ENCODE data around the gene USP33. TPM values are rescaled to one million over a fixed set of nuclear protein-coding genes. Genes with fewer than 3 reads are reported as not detected.

Gene USP33
- total and polyA plus RNA-seq, 9 of the 15 experiments (the other 6 are each of a cell fraction or from before 2014, with no cell fraction given) = 22.4 to 83.5 (median 44.7) TPM

DNA sequence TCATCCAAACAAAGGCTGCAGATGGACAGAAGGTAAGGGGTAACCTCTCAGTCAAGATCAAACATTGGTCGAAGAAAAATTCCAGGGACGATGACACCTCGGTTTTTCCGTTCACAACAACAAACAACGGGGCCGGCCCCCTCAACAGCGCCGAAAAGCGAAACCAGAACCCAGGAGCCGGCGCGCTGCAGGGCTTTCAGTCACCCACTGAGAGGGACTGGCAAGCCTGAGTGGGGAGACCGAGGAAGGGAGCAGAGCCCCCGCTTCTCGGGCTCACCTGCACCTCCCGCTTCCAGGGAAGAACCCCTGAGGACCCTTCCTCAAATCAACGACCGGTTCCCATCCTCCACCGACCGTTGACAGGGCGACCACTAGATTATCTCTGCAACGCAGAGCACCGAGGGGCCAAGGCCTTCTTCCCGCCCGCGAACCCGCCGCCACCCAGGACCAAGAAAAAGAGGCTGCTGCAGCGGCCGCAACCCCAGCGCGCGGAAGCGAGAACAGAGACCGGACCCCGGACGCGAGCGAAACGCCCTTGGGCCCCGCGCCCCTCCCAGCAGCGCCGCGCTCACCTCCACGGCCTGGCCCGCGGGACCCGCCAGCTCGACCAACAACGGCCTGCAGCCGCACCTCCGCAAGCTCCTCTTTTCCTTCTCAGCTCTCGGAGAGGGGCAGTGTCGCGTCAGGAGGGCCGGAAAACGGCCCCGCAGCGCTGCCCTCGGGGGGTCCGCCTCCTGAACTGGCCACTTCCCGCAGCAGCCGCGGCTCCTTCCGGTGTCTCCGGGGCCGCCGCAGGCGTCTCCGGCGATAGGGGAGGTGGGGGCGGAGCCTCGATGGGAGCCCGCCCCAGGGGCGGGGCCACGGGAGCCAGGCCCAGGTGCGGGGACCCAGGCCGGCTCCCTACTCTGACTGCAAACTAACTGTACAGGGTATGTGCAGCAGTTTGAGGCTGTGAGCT is at the start of gene USP33 (continued):
- TF ChIP-seq NFE2 (IDR thresholded peaks at IDR 0.05; ENCODE audit: low read depth) = peak; percentile 21; the same call in 1 of the 2 replicates
- TF ChIP-seq, protein P1, sequence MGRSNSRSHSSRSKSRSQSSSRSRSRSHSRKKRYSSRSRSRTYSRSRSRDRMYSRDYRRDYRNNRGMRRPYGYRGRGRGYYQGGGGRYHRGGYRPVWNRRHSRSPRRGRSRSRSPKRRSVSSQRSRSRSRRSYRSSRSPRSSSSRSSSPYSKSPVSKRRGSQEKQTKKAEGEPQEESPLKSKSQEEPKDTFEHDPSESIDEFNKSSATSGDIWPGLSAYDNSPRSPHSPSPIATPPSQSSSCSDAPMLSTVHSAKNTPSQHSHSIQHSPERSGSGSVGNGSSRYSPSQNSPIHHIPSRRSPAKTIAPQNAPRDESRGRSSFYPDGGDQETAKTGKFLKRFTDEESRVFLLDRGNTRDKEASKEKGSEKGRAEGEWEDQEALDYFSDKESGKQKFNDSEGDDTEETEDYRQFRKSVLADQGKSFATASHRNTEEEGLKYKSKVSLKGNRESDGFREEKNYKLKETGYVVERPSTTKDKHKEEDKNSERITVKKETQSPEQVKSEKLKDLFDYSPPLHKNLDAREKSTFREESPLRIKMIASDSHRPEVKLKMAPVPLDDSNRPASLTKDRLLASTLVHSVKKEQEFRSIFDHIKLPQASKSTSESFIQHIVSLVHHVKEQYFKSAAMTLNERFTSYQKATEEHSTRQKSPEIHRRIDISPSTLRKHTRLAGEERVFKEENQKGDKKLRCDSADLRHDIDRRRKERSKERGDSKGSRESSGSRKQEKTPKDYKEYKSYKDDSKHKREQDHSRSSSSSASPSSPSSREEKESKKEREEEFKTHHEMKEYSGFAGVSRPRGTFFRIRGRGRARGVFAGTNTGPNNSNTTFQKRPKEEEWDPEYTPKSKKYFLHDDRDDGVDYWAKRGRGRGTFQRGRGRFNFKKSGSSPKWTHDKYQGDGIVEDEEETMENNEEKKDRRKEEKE (IDR thresholded peaks at IDR 0.05; ENCODE audit: borderline replicate concordance in 1 of 2, control insufficient read depth in 1 of 2, low read depth in 2 of 2, low read length in 1 of 2) = no peak; a peak in 1 of 4 replicates
- TF ChIP-seq RUNX1 (IDR thresholded peaks at IDR 0.05; ENCODE audit: low read depth) = no peak
- 0 out of 2 replicates have a peak, but pooled peaks have one; percentile 22 for TF ChIP-seq ZNF282 (CRISPR knock-in tag; IDR thresholded peaks at IDR 0.05)
- no peak for TF ChIP-seq HNRNPK (IDR thresholded peaks at IDR 0.05; ENCODE audit: low read depth, low read length, poor library complexity, severe bottlenecking)
- no peak for TF ChIP-seq EWSR1 (IDR thresholded peaks at IDR 0.05; ENCODE audit: borderline replicate concordance, low read depth, partially characterized antibody)
- 0 out of 2 replicates have a peak, but pooled peaks have one; percentile 46 for TF ChIP-seq RNF2 (IDR thresholded peaks at IDR 0.05)
- TF ChIP-seq, protein P2, sequence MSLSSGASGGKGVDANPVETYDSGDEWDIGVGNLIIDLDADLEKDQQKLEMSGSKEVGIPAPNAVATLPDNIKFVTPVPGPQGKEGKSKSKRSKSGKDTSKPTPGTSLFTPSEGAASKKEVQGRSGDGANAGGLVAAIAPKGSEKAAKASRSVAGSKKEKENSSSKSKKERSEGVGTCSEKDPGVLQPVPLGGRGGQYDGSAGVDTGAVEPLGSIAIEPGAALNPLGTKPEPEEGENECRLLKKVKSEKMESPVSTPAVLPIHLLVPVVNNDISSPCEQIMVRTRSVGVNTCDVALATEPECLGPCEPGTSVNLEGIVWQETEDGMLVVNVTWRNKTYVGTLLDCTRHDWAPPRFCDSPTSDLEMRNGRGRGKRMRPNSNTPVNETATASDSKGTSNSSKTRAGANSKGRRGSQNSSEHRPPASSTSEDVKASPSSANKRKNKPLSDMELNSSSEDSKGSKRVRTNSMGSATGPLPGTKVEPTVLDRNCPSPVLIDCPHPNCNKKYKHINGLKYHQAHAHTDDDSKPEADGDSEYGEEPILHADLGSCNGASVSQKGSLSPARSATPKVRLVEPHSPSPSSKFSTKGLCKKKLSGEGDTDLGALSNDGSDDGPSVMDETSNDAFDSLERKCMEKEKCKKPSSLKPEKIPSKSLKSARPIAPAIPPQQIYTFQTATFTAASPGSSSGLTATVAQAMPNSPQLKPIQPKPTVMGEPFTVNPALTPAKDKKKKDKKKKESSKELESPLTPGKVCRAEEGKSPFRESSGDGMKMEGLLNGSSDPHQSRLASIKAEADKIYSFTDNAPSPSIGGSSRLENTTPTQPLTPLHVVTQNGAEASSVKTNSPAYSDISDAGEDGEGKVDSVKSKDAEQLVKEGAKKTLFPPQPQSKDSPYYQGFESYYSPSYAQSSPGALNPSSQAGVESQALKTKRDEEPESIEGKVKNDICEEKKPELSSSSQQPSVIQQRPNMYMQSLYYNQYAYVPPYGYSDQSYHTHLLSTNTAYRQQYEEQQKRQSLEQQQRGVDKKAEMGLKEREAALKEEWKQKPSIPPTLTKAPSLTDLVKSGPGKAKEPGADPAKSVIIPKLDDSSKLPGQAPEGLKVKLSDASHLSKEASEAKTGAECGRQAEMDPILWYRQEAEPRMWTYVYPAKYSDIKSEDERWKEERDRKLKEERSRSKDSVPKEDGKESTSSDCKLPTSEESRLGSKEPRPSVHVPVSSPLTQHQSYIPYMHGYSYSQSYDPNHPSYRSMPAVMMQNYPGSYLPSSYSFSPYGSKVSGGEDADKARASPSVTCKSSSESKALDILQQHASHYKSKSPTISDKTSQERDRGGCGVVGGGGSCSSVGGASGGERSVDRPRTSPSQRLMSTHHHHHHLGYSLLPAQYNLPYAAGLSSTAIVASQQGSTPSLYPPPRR (CRISPR knock-in tag; IDR thresholded peaks at IDR 0.05; ENCODE audit: borderline replicate concordance) = 0 out of 2 replicates have a peak, but pooled peaks have one; percentile 54
- TF ChIP-seq POLR2AphosphoS5 (IDR thresholded peaks at IDR 0.05; ENCODE audit: control insufficient read depth, insufficient read depth, low read depth, low read length) = peak; percentile 81
- TF ChIP-seq, protein P3, sequence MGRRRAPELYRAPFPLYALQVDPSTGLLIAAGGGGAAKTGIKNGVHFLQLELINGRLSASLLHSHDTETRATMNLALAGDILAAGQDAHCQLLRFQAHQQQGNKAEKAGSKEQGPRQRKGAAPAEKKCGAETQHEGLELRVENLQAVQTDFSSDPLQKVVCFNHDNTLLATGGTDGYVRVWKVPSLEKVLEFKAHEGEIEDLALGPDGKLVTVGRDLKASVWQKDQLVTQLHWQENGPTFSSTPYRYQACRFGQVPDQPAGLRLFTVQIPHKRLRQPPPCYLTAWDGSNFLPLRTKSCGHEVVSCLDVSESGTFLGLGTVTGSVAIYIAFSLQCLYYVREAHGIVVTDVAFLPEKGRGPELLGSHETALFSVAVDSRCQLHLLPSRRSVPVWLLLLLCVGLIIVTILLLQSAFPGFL (CRISPR knock-in tag; IDR thresholded peaks at IDR 0.05) = no peak
- TF ChIP-seq NCOA6 (IDR thresholded peaks at IDR 0.05) = no peak
- TF ChIP-seq RHOXF2B (CRISPR knock-in tag; conservative IDR thresholded peaks at IDR 0.05) = no peak
- TF ChIP-seq, protein P4, sequence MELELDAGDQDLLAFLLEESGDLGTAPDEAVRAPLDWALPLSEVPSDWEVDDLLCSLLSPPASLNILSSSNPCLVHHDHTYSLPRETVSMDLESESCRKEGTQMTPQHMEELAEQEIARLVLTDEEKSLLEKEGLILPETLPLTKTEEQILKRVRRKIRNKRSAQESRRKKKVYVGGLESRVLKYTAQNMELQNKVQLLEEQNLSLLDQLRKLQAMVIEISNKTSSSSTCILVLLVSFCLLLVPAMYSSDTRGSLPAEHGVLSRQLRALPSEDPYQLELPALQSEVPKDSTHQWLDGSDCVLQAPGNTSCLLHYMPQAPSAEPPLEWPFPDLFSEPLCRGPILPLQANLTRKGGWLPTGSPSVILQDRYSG (tag; conservative IDR thresholded peaks at IDR 0.05; ENCODE audit: low read depth) = no peak
- peak; percentile 48 to 85; a peak in 3 of 4 replicates for TF ChIP-seq MAZ (CRISPR knock-in tag; conservative IDR thresholded peaks at IDR 0.05 in 1 of 2, IDR thresholded peaks at IDR 0.05 in 1 of 2)
- no peak for TF ChIP-seq DDX20 (tag; IDR thresholded peaks at IDR 0.05; ENCODE audit: low read depth)
